Occipital lobe (tissue), 2 donors: ENCODE measurements around the gene RASSF8. TPM values are rescaled to one million over a fixed set of nuclear protein-coding genes. Genes with fewer than 3 reads are reported as not detected.

ENCODE experiments used
- DNase-seq: peaks from one replicate; lab custom pipeline; 2025; lab: John Stamatoyannopoulos, UW
- total RNA-seq: library from RNA; depleted of rRNA; stranded (reverse); fragments of >200 nt; gene quantifications from one replicate; pipeline ENCODE4 v1.2.3, GENCODE V29; 2014

The RASSF8 gene
- total RNA-seq, 1 donor from 2014 or later, result 22.5 TPM

GRCh38 chr12:26124446-26125399 is 166.2 kb downstream of the RASSF8 start, which contains the start of gene BHLHE41:
Gene BHLHE41, minus strand, starts transcription at chr12:26125037. Its CDS starts 258 bp downstream, at chr12:26124779.
- DNase-seq, result peak; percentile 85

DNA sequence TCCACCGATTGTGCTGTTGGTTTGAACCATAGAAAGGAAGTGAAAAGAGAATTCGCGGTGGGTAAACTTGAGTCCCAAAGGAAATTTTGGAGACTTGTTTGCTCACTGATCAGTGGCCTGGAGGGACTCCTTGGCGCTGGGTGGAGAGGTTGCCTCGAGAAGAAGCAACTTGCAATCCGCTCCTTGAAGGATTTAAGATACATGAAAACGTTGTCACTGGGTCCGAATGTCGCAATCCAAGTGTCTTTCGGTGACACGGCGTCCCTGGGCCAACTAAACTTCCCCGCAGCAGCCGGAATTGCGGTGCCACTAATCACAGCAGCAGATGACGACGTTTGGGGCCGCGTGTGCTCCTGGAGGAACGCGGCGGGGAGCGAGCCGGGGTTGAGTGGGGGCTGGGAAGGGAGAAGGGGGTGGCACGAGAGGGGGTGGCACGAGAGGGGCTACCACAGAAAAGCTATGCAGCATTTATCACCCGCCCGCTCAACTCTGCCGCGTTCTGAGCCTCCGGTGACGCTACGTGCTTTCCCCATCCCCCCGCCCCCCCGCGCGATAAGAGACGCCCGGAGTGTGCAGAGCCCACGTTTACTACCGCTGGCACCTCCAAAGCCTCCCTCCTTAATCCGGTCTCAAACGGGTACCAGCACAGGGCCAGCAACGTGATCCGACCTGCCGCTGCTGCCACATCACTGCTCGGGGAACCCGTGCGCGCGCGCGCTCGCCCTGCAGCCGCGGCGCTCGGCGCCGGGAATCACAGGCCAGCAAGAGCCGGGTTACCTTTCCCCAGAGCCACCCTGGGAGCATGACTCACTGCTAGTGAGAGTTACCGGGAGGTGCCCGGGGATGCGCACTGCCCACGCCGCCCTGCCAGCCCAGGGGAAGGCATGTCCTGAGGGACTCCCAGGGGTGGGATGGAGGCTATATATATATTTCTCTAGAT is 167.2 kb downstream of the RASSF8 start:
- peak; percentile 83 for DNase-seq

- DNase-seq, result peak; percentile 75
Observed at GRCh38 chr12:26126340-26127284, 168.1 kb downstream of the RASSF8 start.

GRCh38 chr12:26127404-26127803 is 168.9 kb downstream of the RASSF8 start:
- no peak for DNase-seq

DNA sequence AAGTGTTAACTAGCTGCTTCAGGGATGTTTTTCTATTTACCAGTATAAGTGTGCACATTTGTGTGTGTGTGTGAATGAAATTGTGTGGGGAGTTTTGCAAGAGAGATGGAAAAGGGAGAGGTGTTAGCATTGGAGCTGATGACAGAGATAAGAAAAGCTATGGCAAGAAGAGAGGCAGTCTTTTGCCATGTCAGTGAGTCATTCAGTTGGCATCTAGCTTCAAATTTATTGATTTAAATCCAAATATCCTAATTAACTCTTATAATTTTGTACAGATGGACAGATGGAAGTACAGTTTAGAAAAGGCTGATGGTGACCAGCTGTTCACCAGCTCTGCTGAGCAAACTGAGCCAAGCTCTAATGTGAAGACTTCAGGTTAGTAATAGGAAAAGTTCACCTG is 169.7 kb downstream of the RASSF8 start:
- no peak for DNase-seq

Other genes starting within 250 kb of the RASSF8 start
- 1.1 TPM for gene BHLHE41, start 166.4 kb downstream of the RASSF8 start, total RNA-seq
- gene SSPN, start 236.9 kb downstream of the RASSF8 start, total RNA-seq, result 3.7 TPM